8988T (cell line): Measurements from ENCODE around the gene PRR11.
"Not testable (repeated sequence)": the region's sequence is repeated elsewhere in the genome, so short reads cannot be mapped to it uniquely, and the experiment has no call there.

Experiments
- DNase-seq: peaks from one replicate; pipeline ENCODE4 v3.0.0; 2011

PRR11 gene

DNA sequence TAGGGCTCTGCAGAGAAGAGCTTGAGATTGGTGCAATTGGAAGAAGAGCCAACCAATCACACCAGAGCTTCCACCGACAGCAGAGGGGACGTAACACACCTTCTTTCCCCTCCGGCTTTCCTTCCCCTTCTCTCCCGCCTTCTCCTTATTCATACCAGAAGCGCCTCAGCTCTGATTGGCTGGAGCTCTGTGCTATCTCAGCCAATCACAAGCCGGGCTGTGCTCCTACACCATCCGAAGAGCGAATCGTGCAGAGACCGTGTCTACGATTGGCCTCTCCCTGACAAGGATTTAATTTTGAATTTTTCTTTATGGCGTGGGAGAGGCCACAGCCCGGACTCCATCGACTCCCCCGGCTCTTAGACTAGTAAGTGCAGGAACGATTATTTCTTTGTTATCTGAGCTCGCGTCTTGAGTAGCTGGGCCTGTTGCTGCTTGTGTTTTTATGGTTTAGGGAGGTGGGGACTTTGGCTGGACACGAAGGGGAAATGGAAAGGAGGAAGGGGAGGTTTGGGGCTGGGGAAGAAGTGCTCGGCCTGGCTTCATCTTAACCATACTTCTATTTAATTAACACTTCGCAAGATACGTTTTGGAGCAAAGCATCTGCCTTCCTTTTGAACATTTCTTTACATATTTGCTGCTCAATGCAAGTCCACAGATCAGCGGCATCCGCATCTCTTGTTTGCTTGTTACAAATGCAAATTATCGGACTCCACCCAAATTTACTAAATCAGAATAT lies at the start of gene PRR11:
PRR11 (plus strand) TSS at position 308 of the 739 bp plus-strand sequence. CDS start 14,007 bp downstream, outside the sequence.
- no peak for DNase-seq

DNA sequence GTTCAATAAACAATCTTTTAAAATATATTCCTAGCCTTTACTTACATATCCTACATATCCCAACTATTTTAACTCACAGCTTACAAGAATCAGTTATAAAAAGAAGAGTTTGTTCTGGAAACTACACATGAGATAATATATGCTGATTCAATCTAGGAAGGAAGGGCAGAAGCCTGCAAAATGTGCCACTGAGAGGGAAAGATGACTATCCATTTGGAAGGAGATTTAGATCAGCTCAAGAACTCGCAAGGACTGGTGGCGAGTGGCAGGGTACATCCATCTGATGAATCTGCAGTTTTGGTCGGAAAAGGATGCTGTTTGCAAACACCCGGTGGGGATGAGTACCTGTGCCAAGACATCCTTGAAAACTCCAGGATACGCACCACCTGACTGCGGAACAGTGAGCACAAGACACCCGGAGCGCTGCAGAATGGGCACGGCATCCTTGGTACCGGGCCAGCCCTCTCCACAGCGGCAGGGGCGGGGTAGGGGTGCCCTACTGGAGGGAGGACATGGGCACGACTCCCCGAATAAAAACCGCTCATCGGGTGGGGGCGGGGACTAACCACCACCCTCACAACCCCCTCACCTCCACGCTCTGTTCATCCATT lies 49.6 kb upstream of the PRR11 start:
- DNase-seq, result no peak

DNA sequence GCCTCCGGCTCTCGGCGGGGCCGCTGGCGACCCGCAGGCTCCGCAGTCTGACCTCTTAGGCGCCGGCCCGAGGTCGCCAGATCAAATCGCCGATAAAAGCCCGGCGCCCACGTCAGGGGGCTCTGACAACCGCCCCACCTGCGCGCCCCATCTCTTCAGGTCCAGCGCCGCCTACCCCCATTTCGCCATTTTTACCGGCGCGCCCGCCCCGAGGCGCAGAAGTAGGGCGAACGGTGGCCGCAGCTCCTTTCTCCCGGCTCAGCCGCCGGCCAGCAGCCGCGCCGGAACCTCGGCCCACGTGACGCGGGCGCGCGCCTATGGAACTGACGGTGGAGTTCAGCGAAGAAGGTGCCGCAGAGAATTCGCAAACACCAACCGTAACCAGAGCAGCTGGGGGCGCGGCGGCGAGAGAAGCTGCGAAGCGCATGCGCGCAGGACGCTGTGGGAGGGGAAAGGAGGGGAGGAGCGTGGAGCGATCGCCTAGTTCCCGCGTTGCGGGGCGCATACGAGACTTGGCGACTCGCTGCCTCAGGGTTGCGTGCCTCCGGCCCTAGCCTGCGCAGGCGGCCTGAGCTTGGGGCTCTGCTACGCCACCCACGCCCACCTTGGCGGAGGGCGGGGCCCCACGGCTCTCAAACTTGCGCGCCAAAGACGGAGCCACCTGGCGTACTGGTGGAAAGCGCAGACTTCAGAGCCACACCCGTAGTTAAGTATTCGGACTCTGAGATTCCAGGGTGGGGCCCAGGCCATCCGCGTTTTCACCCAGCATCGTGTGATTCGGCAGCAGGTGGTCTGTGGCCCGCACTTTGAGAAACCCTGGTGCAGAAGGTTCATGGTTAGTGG lies 48.9 kb upstream of the PRR11 start, which contains the start of gene TRIM37:
TRIM37 (minus strand) TSS at position 418 of the 843 bp plus-strand sequence. CDS start 419 bp downstream, outside the sequence.
- DNase-seq, result peak; percentile 61

DNA sequence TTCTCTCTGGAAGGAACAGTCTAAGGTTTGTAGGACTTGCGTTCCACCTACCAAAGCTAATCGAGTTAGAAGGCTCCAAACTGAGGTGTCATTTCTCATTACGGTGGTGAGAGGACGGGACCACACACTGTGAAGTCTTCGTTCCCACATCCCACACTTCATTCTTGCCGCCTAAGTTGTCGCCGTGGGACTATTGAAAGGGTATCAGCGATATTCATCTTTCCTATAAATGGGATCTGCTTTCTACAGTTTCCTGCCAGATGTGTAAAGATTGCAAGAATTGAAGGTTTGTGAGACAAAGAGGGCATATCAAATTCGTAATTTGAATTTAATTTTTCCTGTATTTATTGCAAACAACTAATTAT lies 48.3 kb upstream of the PRR11 start:
- no peak for DNase-seq

DNA sequence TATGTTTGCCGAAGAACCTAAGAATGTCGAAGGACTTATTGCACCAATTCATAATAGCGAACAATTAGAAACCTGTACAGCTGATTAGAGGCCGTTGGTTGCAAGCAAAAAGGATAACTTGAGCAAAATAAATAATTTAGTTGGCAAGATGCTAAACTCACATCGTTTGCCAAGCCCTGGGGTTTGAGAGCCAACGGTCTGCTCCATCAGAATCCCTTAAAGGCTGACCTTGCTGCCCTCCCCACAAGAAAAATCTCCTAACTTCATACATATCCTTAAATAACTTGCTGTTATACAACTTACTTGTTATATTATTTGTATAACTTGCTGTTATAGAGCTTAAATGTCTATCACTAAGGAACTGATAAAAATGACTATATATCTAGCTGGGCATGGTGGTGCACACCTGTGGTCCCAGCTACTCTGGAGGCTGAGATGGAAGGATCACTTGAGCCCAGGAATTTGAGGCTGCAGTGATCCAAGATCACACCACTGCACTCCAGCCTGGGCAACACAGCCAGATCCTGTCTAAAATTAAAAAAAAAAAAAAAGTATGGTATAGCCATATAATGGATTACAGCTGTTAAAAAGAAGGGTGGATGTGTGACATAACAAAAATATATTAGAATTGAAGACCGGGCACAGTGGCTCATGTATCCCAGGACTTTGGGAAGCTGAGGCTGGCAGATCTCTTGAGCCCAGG lies 47.0 kb upstream of the PRR11 start:
- DNase-seq, result no peak

DNA sequence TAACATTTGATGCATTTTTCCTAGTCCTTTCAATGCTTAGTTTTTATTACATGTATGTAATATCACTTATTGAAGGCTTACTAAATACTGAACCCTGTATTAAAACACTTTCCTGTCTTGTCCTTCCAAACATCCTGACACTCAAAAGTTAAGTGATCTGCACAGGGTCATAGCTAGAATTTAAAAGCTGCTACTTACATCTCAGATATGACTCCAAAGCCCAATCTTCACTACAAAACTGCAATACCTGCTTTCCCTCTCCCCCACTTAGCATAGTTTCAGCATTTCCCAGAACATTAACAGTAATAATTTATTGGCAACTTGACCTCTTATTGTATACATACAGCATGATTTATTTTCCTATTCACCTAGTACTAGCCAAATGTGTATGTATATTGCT lies 44.6 kb upstream of the PRR11 start:
- DNase-seq, result no peak

DNA sequence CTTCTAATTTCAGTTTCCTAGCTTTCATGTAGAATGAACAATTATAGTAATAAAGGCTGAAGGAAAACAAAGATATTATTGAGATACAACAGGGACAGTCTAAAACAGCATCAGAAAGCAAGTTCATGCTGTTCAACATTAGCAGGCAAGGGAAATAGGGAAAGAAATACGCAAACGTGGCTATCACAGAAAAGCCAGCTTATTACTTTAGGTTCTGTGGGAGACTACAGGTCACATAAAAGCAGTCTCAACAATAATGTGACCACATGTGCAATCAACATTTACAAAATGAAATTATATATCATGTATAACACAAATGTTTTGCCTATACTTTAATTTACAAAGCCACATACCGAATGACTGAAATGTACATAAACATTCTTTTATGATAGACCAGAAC lies 44.0 kb upstream of the PRR11 start:
- no peak for DNase-seq

DNA sequence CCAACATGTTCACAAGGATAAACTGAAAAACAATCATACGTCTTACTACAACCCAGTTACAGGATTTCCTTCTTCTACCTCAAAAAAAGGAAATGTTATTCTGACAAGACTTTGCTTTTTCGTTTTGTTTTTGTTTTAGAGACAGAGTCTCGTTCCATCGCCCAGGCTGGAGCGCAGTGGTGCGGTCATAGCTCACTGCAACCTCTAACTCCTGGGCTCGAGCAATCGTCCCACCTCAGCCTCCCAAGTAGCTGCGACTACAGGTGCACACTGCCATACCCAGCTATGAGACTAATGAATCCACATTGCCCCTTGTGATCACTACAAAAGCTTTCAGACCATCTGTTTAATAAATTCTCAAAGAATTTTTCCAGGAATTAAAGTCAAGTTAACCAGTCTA lies 40.1 kb upstream of the PRR11 start:
- DNase-seq, result no peak

DNA sequence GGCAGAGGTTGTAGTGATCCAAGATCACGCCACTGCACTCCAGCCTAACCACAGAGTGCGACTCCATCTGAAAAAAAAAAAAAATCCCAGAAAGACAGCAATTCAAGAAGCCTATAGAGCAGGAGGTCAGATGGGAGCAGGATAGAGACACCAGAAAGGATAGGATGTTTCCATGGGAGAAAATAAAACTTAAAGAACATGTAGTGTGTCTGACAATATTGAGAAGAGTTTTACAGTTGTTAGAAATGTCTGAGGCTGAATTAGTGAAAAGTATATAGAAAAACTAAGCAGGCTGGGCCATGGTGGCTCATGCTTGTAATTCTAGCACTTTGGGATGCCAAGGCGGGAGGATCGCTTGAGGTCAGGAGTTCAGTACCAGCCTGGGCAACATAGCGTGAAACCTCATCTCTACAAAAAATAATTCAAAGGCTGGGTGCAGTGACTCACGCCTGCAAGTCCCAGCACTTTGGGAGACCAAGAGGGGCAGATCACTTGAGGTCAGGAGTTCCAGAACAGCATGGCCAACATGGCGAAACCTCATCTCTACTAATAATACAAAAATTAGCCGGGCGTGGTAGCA lies 33.6 kb upstream of the PRR11 start:
- DNase-seq, result no peak

DNA sequence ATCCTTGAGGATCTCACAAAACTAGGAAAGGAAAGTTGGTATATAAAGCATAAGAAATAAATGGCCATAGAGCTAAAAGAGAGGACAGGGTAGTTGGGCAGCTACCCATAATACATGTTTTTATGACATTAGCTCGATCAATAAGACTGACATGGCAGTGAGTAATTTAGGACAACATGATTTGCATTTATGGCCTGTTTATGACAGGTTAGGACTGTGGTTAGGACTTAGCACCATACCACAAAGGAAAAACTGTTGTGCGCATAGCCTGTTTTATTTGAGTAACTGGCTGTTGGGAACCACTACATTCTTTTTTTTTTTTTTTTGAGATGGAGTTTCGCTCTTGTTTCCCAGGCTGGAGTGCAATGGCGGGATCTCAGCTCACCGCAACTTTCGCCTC lies 30.9 kb upstream of the PRR11 start:
- no peak for DNase-seq

DNA sequence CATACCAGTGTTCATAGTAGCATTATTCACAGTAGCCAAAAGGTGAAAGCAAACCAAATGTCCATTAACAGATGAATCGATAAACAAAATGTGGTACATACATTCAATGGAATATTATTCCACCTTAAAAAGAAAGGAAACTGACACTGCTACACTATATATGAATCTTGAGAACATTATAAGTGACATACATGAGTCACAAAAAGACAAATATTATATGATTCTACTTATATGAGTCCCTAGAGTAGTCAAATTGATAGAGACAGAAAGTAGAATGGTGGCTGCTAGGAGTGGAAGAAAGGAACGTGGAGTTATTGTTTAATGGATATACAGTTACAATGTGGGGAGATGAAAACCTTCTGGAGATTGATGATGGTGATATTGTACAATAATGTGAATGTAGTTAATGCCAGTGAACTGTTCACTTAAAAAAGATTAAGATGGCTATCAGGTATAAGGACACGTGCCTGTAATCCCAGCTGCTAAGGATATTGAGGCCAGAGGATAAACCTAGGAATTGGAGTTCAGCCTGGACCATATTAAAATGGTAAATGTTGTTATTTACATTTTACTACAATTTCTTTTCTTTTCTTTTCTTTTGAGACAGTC lies 28.6 kb upstream of the PRR11 start:
- no peak for DNase-seq

DNA sequence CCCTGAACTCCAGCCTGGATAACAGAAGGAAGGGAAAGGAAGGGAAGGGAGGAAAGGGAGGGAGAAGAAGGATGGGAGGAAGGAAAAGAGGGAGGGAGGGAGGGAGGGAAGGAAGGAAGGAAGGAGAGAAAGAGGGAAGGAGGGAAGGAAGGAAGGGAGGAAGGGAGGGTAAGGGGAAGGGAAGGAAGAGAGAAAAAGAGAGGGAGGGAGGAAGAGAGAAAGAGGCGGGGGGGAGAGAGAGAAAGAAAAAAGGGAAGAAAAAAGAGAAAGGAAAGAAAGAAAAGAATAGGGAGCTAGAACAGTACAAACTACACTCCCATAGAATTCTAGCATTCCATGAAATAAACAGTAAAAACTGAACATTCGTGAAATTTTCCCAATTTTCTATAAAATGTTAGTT lies 25.7 kb upstream of the PRR11 start:
- DNase-seq, result no peak

DNA sequence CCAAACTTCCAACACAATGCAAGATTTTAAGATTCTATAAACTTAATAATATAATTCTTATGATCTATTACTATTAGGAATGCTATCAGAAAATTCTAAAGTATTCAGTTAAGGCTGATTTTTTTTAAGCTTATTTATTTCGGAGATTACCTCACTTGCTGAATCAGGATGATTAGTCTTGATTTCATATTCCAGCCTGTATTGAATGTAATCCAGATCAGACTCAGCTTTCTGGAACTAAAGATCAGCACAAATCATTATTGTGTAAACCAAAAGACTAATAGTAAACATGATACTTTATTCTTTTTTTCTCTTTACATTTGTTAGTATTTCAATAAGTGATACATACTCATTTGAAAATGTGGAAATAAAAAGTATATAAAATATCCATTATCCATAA lies 24.4 kb upstream of the PRR11 start:
- no peak for DNase-seq

DNA sequence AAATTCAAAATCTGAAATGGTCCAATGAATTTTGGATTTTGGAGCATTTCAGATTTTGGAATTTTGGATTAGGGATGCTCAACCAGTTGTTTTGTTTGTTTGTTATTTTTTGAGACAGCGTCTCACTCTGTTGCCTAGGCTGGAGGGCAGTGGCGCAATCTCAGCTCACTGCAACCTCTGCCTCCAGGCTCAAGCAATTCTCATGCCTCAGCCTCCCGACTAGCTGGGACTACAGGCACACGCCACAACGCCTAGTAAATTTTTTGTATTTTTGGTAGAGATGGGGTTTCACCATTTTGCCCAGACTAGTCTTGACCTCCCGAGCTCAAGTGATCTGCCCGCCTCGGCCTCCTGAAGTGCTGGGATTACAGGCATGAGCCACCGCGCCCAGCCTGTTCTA lies 17.2 kb upstream of the PRR11 start:
- DNase-seq, result not testable (repeated sequence)

DNA sequence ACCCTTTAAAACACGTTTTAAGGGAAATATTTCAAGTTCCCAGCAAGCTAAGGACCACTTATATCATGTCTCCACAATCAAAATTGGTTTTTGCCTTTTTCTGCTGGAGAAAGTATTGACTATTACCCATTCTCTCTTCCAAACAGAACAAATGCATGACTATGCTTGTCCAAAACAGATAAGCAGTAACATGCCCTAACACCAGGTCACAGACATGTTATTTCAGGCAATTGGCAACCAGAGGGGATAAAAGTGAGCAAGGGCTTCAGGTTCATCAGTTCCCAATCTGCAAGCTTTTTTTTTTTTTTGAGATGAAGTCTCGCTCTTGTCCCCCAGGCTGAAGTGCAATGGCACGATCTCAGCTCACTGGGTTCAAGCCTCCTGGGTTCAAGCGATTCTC lies 15.6 kb upstream of the PRR11 start:
- no peak for DNase-seq

DNA sequence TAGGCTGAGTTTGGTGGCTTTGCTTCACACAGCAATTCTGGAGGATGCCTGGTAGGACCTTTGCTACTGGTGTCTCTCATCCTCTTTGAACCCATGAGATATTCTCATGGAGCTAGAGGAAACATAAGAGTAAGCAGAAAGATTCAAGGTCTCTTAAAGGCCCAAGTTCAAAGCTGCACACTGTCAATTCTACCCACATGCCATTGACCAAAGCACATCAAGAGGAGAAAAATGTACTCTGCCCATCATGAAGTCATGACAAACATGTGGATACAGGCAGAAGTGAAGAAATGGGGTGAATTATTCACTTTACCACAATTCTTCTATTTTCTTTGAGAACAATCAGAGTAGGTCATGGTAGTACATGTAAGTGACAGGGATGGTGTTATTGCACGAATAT lies 13.7 kb upstream of the PRR11 start:
- no peak for DNase-seq

DNA sequence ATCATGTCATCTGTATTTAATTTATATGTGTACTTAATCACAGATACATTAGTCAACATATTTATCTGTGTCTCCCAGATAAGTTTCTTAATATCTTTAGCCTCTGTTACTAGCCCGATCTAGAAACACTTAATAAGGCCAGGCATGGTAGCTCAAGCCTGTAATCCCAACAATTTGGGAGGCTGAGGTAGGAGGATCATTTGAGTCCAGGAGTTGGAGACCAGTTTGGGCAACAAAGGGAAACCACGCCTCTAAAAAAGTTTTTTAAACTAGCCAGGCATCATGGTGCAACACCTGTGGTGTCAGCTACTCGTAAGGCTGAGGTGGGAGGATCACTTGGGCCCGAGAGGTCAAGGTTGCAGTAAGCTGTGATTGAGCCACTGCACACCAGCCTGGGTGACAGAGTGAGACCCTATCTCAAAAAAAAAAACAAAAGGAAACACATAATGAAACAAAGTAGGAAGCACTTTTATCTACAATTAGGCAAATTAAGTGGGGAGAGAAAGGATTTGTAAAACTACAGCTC lies 9.9 kb upstream of the PRR11 start:
- DNase-seq, result no peak

DNA sequence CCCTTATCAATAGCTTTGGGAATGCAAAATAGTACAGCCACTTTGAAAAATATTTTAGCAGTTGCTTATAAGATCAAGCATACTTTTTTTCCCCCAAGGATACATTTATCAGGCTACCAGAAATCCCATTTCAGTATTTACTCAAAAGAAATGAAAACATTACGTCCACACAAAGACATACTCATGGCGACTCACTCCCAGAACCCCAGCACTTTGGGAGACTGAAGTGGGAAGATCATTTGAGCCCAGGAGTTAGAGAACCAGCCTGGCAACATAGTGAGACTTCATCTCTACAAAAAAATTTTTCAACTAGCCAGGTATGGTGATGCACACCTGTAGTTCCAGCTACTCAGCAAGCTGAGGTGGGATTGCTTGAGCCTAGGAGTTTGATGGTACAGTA lies 6.5 kb upstream of the PRR11 start:
- DNase-seq, result no peak

DNA sequence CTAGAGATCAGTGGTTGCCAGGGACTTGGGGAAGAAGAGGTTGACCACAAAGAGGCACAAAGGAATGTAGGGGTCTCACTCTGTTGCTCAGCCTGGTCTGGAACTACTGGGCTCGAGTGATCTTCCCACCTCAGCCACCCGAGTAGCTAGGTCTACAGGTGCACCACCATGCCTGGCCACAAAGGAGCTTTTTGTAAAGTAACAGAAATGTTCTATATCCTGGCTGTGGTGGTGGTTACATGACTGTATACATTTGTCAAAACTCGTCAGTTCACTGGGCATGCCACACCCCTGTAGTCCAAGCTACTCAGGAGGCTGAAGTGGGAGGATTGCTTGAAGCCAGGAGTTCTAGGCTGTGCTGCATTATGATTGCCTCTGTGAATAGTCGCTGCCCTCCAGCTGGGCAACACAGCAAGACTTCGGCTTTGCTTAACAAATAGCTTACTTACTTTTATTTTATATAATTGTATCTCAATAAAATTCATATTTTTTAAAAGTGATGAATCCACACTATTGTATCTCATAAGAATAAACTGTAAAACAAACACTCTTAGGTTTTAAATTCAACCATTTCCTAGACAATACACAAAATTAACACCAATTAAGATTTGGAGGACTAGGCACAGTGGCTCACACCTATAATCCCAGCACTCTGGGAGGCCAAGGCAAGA lies 5.6 kb upstream of the PRR11 start:
- DNase-seq, result no peak

DNA sequence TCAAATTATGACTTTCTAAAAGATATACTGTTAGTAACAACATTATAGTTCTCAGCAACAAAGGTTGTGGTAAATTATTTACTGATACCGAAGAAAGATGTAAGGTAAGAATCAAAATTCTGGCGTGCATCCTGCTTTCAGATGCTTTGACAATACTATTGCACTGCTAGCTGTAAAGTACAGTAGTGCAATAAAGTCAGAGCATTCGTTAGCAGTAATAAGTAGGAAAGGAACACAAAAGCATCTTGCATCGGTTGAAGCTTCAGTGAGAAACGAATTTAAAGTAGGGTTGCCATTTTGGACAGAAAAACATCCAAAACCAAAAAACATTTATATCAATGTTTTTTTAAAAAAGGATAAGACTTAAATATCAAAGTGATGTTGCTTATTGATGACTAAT lies 4.5 kb upstream of the PRR11 start:
- DNase-seq, result no peak

DNA sequence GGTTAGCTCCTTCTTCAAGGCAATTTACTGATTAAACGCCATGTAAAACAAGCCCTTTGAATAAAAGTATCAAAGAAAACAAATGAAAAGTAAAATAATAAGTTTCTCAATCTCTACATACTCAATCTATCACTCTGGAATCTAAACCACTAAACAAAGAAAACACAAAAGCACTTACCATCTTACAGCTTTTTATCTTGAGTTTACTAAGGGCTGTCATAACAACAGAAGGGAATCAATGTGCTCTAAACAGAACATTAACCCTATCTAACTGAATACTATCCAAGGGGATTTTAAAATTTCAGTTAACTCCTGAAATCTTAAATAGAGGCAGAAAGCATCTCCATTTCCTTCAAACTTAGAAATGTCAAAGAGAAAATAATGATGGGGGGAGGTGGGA lies 4.0 kb upstream of the PRR11 start:
- DNase-seq, result no peak

DNA sequence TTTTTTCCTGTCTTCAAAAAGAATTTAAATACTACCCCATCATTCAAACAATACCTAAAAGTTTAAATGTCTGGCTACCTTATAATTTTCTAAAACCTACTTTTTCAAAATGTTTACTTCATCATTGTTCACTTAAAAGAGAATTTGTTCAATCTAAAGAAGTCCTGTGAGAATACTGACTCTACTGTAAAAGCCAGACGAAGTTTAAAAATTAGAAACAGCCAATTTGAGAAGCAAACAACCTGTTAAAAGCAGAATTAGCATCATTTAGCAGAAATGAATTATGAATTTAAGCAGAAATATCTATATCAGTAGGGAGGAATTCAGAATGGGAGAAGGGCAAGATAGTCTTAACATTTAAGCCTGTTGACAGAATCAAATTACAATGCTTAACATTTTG lies 2.6 kb upstream of the PRR11 start:
- no peak for DNase-seq
